ENCODE measurements around the gene TRPV6.

The TRPV6 gene

DNA sequence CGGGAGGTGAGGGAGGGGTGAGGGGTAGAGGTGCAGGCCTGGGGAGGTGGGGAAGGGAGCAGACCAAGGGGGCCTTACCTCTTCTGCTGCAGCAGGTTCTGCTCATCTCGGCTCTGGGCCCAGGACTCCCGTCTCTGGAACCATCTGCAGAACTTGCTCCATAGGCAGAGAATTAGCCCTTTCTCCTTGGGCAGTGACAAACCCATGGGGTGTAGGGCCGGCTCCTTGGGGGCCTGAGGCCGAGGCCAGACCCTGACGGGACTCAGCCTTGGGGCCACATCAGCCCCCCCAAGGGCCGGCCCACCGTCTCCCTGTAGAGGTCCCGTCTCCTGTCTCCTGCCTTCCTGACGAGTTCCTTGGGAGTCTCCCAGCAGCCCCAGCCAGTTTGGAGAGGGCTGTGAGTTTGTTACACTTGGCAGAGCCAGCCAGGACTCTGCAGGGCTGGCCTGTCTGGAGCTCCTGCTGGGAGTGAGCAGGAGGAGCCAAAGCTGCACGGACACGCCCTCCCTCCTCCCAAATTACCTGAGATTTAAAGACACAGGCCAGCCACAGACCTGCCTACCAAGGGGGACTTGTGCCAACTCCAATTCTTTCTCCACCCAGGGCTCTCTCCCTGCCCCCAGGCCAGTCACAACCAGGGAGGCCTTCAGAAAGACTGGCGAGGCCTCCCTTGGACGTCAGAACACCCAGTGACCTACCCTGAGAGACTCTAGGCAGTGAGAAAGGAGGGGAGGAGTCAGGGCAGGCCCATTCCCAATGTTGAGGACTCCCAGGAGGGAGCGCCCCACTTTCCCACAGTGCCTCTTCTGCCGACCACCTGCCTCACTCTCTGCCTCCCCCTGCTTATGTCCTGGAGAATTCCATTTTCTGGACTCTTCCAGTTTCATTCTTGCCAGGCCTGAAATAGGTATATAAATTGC is at the start of gene TRPV6:
Gene TRPV6, minus strand, starts transcription at position 435 of the 920 bp plus-strand sequence.
- no peak for DNase-seq

GRCh38 chr7:142934056-142934455 is 48.5 kb upstream of the TRPV6 start:
- DNase-seq, result no peak

DNA sequence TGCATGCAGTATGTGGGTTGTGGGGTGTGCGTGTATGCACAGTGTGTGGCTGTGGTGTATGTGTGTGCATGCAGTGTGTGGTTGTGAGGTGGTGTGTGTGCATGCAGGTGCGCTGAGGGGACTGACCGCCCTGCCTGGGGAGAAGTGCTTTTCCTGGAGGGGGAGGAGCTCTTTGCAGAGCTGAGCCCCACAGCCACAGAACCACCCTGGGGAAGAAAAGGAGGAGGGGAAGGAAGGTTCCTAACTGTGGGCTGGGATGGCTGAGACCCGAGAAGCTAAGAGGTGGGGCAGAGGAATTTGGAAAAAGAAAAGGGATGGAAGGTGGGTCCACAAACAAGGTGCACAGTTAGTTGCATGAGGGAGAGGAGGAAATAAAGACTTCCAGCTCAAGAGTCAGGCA is 48.1 kb upstream of the TRPV6 start, which contains the start of gene TRPV5:
Gene TRPV5, minus strand, starts transcription at position 123 of the 400 bp plus-strand sequence. CDS start 287 bp downstream, outside the sequence.
- no peak for DNase-seq

DNA sequence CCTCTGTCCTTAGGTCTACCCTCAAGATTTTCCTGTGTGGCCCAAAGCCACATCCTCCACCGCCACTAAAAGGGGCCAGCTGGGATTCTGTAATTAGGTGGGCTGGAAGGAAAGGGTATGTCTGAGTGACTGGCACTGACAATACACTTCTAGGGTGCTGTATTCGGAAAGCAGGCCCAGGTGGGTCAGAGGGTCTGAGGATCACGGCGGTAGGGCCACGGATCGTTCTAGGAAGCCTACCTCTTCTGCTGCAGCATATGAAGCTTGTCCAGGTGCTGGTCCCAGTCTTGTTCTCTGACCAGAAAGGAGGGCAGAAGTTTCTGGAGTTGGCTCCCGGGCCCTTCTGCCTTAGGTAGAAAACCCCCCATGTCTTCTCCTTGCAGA is 47.5 kb upstream of the TRPV6 start:
- DNase-seq, result no peak

DNA sequence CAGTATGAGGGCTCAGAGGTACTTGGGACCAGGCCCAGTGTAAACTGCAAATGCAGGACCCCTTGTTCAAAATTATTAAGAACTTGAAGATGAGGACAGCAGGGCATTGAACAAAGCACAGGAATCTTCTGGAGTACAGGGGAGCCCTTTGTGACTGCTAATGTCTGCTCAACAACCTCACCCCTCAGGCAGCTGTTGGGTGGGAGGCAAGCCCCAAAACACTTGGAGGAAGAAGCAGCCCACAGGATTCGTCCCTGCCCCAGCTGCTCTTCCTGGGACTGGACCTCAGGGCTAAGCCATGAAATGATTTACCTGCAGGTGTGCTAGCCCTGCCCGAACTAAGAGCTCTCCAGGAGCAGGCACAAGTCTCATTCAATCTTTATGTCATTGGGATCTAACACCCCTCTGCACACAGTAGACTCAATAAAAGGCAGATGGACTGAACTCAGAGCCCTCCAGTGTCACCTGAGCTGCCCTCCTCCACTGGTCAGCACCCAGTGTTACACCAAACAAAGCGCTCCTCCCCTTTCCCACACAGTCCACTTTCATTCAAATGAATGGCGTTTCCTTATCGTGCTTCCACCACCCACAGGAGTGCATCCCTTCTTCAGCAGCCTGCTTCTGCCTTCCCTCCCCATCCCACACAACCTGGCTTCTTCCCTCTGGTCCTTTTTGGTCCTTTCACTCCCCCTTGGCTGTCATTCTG is 47.0 kb upstream of the TRPV6 start:
- DNase-seq, result no peak

GRCh38 chr7:142930126-142930730 is 44.7 kb upstream of the TRPV6 start:
- DNase-seq, result no peak

DNA sequence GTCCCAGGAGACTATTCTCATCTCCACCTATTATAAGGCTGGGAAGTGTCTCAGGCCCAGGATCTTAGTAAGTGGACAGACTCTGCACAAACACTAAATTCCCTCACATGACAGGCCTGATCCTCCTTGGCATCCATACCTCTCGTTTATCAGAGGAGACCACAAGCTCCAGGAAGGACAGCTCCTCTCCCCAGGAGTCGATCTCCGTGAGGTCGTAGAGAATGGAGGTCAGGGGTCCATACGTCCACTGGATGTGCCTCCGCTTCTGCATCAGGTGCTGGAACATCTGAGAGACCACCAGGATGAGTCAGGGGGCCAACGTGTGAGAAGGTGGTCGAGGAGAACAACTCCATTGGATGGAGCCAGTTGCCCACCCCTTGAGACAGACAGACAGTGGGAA is 42.4 kb upstream of the TRPV6 start:
- no peak for DNase-seq

DNA sequence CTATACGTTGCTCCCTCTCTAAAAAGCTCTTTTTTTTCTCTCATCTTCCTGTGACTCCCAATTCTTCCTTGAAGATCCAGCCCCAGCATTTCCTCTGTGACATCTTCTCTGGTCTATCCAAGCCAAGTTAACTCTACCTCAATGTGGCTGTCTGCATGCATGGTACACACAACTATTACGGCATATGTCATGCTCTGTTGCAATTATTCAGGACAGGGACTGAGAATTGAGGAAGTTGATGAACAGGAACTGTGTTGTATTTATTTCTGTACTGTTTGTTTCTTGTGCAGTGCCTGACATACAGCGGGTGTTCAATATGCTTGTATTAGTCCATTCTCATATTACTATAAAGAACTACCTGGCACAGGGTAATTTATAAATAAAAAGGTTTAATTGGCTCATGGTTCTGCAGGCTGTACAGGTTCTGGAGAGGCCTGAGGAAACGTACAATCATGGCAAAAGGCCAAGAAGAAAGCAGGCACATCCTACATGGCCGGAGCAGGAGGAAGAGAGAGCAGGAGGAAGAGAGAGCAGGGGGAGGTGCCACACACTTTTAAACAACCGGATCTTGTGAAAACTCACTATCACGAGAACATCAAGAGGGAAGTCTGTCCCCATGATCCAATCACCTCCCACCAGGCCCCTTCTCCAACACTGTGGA is 41.7 kb upstream of the TRPV6 start:
- DNase-seq, result no peak

GRCh38 chr7:142925413-142925812 is 39.9 kb upstream of the TRPV6 start:
- DNase-seq, result no peak

DNA sequence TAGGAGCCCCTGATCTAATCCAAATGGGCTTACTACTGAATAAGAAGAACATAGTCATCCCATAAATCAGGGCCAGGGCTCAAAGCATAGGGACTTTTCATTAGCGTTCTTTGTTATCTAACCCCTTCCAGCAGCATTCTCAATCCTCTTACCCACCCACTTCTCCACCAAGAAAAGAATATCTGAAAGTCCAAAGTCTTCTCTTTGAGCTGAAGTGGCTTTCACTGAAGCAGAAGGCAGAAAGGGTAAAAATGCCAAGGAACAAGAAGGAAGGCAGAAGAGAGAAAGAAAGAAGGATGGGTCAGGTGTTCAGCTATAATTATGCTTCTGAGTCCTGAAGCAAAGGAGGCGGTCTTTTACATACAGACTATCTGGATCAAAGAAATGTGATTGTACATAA is 37.8 kb upstream of the TRPV6 start:
- DNase-seq, result no peak

DNA sequence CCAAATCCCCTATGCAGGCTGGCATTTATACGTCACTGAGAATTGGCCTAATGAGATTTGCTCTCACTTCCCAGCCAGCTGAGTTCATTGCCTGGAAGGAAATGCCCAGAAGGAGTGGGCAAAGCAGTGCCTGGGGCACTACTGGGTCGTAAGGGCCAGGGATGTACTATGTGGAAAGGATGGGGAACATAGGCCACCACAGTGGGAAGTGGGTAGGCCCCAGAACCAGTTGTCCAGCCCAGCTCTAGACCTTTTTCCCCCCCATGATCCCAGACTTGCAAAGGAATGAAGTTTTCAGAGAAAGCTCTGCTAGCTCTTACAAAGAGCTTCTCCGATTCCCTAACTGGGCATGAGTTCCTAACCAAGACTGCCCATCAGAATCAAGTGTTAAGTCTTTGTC is 34.1 kb upstream of the TRPV6 start:
- DNase-seq, result no peak

GRCh38 chr7:142918901-142919300 is 33.4 kb upstream of the TRPV6 start:
- DNase-seq, result no peak

DNA sequence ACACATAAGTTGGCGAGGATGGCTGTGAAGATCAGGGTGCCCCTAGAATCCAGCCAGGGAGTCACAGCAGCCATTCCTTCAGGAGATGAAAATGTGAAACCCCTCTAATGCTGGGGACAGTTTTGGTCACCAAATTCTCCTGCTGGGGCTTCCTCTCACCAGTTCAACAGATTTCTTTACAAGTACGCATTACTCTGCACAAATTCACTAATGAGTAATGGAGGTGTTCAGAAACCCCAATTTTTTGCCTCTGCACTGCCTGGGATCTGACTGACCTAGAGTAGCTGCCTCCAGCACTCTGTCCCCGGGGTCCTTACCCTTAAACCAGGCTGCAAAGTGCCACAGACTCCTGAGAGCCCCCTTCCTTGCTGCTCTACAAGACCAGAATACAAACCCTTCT is 31.9 kb upstream of the TRPV6 start:
- DNase-seq, result no peak

DNA sequence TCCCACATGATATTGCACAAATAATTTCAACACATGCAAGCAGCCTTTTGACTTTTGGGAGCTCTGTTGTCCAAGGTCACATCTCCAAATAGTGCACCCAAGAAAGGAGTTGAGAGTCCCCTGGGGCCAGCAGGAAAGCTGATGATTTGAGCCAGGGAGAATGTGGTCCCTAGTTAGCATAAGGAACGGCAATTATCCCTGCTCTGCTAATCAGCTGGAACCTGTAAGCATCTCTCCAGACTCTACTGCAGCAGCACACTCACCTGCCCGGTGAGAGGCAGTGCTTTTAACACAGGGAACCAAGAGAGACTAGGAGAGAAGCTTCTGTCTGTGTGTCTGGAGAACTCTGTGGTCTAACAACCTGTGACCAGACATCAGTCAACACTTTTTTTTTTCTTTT is 31.0 kb upstream of the TRPV6 start:
- no peak for DNase-seq

DNA sequence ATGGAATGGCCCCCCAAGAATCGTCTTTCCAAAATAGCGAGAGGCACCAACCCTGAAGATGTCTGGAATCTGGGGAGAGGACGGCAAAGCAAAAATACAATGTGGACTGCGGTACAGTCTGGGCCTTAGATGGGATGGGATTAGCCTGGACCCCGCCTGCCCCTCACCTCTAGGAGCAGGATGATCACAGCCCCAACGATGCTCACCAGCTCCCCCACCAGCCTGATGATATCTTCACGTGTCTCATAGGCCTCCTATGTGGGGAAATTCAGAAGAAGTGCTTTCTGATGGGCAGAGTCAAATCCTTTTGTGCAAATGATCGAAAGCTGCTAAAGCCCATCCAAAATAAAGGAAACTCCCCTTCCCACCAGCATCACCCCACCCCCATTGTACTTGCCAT is 29.8 kb upstream of the TRPV6 start:
- DNase-seq, result no peak

- no peak for DNase-seq
Observed at GRCh38 chr7:142914121-142914520, 28.6 kb upstream of the TRPV6 start.

GRCh38 chr7:142913566-142913965 is 28.0 kb upstream of the TRPV6 start:
- no peak for DNase-seq

DNA sequence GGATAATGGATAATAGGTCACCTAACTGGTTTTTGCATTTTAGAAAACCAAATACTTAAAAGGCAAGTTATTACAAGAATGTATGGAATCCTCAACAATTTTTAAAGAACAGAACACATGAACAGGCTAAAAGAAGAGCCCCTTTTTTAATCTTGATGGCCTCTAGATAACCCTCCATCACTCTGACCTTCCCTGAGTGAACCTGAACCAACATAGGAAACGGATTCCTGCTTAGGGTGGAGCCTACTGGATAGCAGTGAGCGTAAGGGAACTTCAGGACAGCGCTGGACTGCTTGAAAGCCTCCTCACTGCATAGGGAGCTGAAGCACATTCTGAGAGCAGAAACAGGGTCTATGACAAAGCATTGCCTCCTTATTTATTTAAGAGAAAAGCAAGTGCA is 27.5 kb upstream of the TRPV6 start:
- no peak for DNase-seq

GRCh38 chr7:142910481-142910880 is 24.9 kb upstream of the TRPV6 start:
- DNase-seq, result no peak

DNA sequence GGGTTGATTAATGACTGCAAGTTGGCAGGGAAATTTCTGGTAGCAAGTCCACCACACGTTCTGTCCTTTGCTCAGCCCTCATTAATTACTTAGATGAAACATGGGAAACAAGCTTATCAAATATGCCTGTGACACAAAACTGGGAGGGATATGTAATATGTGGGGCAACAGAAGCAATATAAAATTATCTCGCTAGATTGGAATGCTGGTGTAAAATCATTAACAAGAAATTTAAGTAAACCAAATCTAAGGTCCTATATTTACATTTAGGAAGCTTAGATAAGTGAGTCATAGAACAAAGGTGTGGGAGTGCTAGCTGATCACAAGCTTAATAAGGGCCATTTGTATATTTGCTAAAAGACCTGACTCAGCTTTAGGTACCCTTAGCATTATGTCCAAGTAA is 24.5 kb upstream of the TRPV6 start:
- no peak for DNase-seq

- DNase-seq, result no peak
Observed at GRCh38 chr7:142908921-142909890, 23.7 kb upstream of the TRPV6 start.

- DNase-seq, result no peak
Observed at GRCh38 chr7:142908290-142908689, 22.7 kb upstream of the TRPV6 start.
